ENCODE data around the gene NUDT21.
"Not testable (repeated sequence)": the region's sequence is repeated elsewhere in the genome, so short reads cannot be mapped to it uniquely, and the experiment has no call there.

The NUDT21 gene

GRCh38 chr16:56419740-56420548 is 31.2 kb downstream of the NUDT21 start:
- DNase-seq (ENCODE audit: low read depth) = no peak

- no peak for DNase-seq (ENCODE audit: low read depth)
These were observed 34.0 kb downstream of the NUDT21 start for GRCh38 chr16:56417138-56417537.

GRCh38 chr16:56415875-56416274 is 35.3 kb downstream of the NUDT21 start:
- DNase-seq (ENCODE audit: low read depth) = no peak

- no peak for DNase-seq (ENCODE audit: low read depth)
These were observed 36.8 kb downstream of the NUDT21 start for GRCh38 chr16:56414366-56414765.

GRCh38 chr16:56413381-56413780 is 37.8 kb downstream of the NUDT21 start:
- no peak for DNase-seq (ENCODE audit: low read depth)

GRCh38 chr16:56411624-56412023 is 39.5 kb downstream of the NUDT21 start:
- no peak for DNase-seq (ENCODE audit: low read depth)

- no peak for DNase-seq (ENCODE audit: low read depth)
These were observed 40.0 kb downstream of the NUDT21 start for GRCh38 chr16:56411123-56411522.

GRCh38 chr16:56409195-56409594 is 41.9 kb downstream of the NUDT21 start:
- DNase-seq (ENCODE audit: low read depth) = no peak

- DNase-seq (ENCODE audit: low read depth) = no peak
These were observed 42.6 kb downstream of the NUDT21 start for GRCh38 chr16:56408379-56409098.

GRCh38 chr16:56405977-56406672 is 45.0 kb downstream of the NUDT21 start:
- DNase-seq (ENCODE audit: low read depth) = no peak

GRCh38 chr16:56401482-56401881 is 49.6 kb downstream of the NUDT21 start:
- no peak for DNase-seq (ENCODE audit: low read depth)

GRCh38 chr16:56400458-56400857 is 50.7 kb downstream of the NUDT21 start:
- DNase-seq (ENCODE audit: low read depth) = no peak

- DNase-seq (ENCODE audit: low read depth) = no peak
These were observed 51.6 kb downstream of the NUDT21 start for GRCh38 chr16:56399486-56399885.

- no peak for DNase-seq (ENCODE audit: low read depth)
These were observed 52.1 kb downstream of the NUDT21 start for GRCh38 chr16:56399047-56399446.

GRCh38 chr16:56396724-56397123 is 54.4 kb downstream of the NUDT21 start:
- DNase-seq (ENCODE audit: low read depth) = not testable (repeated sequence)

- no peak for DNase-seq (ENCODE audit: low read depth)
These were observed 61.6 kb downstream of the NUDT21 start for GRCh38 chr16:56389554-56389953.

- DNase-seq (ENCODE audit: low read depth) = no peak
These were observed 62.9 kb downstream of the NUDT21 start for GRCh38 chr16:56388209-56388608.

- no peak for DNase-seq (ENCODE audit: low read depth)
These were observed 63.7 kb downstream of the NUDT21 start for GRCh38 chr16:56387396-56387795.

- DNase-seq (ENCODE audit: low read depth) = no peak
These were observed 66.9 kb downstream of the NUDT21 start for GRCh38 chr16:56384074-56384721.

GRCh38 chr16:56382901-56383355 is 68.2 kb downstream of the NUDT21 start:
- DNase-seq (ENCODE audit: low read depth) = no peak

GRCh38 chr16:56382459-56382858 is 68.7 kb downstream of the NUDT21 start:
- no peak for DNase-seq (ENCODE audit: low read depth)
